T-helper 2 cell (primary cell): Measurements from ENCODE around the gene EEFSEC.

ENCODE experiments used
- DNase-seq, 5 experiments: peaks; one replicate each; pipeline versions ENCODE4 v3.0.0 to v3.0.0-alpha.2; 2012 to 2022

The EEFSEC gene

DNA sequence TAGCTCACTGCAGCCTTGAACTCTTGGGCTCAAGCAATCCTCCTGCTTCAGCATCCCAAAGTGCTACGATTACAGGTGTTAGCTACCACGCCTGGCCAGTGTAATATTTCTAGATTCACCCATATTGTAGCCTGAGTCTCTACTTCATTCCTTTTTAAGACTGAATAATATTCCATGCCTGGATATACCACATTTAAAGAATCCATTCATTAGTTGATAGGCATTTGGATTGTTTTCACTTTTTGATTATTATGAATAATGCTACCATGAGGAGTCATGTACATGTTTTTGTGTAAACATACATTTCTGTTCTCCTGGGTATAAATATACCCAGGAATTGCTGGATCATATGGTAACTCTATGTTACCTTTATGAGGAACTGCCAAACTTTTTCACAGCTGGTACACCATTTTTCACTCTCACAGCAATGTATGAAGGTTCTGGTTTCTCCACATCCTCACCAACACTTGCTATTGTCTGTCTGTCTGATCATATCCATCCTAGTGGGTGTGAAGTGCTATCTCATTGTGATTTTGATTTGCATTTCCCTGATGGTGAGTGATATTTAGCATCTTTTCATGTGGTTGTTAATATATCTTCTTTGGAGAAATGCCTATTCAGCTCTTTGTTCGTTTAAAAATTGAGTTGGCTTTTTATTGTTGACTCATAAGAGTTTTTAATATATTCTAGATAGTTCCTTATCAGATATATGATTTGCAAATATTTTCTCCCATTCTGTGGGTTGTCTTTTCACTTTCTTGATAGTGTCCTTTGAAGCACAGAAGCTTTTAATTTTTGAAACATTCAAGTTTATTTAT, 32.6 kb downstream of the EEFSEC start:
- DNase-seq, result peak in 1 of 5 experiments; percentile 62

DNA sequence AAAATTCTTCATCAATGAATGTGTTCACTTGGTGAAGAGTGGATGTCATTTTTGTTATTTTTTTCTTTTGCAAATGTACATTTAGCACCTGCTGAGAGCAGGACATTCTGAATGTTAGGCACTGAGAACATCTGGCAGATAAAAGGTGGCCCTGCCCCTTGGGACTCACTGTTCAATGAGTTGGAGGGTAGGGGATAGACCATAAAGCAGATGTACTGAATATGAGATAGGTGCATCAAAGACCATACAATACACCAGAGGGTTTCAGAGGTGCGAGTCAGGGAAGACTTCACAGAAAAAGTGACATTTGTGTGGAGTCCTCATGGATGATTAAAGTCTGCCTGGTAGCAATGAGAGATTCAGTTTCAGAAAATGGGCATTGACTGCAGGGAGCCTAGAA, 34.2 kb downstream of the EEFSEC start:
- no peak for DNase-seq

DNA sequence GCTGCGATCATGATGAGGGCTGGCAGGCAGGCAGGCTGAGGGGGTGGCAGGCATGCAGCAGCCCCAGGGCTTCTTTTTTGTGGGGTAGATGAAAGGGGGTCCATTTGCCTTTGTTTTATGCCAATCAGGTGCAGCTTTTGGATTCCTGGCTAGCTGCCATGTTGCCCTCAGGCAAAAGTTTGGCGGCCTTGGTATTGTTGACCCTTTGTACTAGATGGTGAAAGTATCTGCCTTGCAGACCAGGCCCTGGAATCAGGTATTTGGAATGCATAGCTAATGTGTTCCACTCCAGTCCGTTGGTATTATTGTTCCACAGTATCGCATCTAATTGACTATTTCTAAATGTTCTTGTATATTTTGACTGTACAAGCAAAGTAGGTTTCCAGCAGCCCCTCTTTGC, 35.0 kb downstream of the EEFSEC start:
- DNase-seq, result no peak

DNA sequence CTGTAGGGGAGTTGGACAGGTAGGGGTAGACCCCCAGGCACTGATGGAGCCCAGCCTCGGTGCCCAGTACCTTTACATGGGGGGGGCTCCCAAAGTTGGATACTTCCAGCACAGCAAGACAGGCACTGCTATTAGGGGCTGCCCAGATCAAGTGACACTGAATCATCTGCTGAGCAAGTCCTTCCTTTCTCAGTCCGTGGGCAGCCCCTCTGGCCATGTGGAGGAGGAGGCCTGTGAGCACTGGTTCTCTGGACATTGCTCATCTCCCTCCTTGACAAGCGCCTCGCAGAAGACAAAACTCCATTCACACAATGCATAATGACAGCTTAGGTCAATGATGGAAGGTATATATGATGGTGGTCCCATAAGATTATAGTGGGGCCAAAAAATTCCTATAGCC, 35.7 kb downstream of the EEFSEC start:
- no peak for DNase-seq

DNA sequence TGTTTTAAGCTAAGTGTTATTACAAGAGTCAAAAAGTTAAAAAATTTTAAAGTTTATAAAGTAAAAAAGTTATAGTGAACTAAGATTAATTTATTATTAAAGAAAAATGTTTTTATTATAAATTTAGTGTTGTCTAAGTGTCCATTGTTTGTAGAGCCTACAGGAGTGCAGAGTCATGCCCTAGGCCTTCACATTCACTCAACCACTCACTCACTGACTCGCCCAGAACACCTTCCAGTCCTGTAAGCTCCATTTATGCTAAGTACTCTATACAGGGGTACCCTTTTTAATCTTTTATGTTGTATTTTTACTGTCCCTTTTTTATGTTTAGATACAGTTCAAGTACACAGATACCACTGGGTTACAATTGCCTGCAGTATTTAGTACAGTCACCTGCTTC, 37.2 kb downstream of the EEFSEC start:
- DNase-seq, result no peak

DNA sequence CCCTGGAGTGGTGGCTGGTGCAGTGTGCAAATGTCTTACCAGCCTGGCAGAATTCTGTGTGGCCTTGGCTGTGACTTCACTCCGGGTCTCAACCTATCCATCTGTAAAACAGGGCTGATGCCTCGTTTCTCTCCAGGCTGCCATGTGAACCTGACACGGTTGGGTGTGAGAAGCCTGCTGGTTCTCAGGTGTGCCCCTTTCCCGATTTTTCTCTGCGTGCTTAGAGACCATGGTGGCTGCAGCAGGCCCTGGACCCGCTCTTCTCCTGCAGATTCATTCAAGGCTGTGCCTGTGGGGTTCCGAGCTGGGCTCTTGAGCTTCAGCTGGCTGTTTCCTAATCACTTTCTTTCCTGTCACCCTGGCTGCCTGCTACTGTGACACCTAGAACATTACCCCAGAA, 38.9 kb downstream of the EEFSEC start:
- DNase-seq, result no peak

DNA sequence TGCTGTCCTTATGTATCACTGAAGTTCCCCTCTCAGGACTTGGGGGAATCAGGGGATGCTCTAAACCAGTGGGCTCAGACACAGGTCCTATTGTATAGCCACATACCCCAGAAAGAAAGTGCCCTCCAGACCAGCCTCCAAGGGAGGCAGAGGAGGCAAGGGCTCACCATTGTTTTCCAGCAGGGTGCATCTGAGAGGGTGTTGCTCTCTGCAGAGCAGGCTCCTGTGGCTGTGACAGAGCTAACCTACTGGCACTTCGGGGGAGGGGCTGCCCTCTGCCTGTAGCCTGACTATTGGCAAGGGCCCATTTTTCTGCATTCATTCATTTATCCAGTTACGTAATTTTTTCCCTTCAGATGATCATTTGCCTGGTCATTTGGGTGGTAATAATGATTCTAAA, 39.9 kb downstream of the EEFSEC start:
- DNase-seq, result peak in 1 of 5 experiments; percentile 20

DNA sequence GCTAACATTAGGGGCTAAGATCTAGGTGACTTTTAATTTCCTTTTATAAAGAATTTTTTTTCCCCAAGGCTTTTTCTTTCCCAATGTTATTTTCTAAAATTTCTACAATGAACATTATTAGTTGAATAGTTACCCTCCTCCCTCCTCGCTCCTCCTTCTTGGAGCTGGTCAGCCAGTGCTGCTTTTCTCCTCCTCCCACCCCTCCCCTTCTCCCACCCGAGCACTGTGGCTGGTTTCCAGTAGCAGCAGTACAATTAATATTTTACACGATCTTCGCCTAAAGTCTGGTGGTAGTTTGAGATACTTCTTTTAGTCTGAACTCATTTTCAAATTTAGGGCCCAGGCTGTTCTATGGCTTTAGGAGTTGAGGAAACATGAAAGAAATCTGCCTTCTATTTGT, 41.6 kb downstream of the EEFSEC start:
- no peak for DNase-seq

DNA sequence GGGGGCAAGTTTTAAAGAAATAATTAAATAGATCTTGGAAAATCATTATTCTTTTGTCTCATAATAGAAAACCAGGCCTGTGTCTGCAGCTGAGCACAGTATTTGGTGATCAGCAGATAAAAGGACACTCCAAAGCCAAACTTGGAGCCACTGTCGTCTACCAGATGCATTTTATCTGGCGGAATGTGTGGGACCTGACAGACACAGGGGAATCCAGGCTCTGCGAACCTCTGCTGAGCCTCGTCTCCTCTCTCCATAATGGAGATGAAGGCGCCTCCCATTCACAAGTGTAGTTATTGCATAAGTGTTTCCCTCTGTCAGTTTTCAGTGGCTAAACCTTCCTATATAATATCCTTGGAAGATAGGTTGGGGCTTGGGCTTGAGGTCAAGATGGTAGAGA, 42.1 kb downstream of the EEFSEC start:
- no peak for DNase-seq

DNA sequence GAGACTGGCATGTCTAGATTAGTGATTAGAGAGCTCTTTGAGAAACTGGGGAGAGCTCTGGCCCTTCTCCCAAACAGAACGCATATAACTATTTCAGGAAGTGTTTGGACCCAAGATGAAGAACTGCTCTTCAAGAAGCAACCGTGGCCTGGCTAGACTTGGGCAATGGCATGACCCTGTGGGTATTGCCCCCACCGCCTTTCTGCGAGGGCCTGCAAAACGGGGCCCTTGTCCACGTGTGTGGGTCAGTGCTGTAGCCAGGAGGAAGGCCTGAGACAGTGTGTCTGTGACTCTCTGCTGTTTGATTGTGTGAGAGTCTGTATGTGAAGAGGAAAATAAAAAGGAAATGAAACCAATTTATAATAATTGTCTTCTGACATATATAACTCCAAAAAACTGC, 42.5 kb downstream of the EEFSEC start:
- no peak for DNase-seq

DNA sequence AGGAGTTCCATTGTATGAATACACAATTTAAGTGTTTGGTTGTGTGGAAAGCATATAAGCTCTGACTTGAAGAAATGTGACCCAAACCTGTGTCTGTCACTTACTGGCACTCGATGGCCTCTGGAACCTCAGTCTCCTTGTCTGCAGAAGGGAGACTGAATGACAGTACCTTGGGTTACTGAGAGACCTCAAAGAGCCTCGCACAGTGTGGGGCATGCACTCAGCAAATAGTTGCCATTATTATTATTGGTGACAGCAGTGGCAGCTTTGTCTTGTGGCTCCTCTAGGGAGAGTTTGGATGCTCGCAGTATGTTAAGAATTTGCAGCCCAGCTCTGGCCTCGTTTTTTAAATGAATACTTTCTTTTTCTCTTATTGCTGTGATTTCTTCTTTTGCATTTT, 43.4 kb downstream of the EEFSEC start:
- DNase-seq, result no peak

DNA sequence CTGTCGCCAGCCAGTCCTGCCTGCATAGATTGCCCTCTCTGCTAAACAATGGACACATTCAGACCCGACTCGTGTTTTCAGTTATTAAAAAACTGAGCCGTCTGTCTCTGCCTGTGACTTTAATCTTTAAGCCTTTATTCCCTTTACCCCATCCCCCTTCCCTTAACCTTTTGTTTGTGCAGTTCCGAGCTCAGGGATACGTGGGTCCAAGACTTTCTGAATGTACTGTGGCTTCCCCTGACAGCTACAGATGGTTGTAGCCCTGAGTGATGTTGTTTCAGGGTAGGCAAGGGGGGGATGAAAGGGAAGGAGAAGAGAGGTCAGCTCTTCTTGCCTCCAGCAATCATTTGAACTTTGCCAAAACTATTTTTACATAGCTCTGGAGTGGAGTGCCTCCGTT, 44.6 kb downstream of the EEFSEC start:
- no peak for DNase-seq

DNA sequence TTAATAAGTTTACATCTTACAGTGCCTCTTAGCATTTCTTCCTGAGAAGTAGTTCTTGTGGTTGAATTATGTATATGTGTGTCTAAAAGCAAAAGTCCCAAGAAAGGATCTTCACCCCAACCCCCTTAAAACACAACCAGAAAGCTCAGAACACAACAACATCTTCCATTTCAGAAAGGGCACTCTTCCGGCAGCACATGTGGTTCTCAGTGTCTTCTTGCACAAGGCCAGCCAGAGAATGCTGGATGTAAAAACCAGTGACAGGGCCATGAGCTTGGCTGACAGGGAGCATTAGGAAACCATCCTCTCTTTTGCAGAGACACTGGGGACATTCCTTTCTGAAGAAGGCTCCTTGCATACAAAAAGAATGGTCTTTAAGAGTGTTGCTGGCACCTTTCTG, 45.0 kb downstream of the EEFSEC start:
- DNase-seq, result peak in 1 of 5 experiments; percentile 87

DNA sequence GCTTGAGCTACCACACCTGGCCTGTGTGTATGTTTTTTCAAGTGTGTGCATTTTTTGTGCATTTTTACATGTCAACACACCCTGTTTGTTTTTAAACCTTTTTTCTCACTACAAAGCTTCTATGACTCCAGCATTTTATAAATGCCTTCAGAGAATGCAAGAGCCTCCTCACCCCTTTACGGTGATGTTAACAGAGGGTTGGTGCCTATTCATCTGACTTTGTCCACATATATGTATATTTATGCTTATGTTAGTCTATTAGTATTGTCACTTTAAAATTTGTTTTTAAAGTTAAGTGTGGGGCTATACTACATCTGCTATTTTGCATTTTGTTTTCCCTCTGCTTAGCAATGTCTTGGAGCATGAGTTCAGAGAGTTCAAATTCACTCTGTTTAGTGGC, 45.8 kb downstream of the EEFSEC start:
- no peak for DNase-seq

DNA sequence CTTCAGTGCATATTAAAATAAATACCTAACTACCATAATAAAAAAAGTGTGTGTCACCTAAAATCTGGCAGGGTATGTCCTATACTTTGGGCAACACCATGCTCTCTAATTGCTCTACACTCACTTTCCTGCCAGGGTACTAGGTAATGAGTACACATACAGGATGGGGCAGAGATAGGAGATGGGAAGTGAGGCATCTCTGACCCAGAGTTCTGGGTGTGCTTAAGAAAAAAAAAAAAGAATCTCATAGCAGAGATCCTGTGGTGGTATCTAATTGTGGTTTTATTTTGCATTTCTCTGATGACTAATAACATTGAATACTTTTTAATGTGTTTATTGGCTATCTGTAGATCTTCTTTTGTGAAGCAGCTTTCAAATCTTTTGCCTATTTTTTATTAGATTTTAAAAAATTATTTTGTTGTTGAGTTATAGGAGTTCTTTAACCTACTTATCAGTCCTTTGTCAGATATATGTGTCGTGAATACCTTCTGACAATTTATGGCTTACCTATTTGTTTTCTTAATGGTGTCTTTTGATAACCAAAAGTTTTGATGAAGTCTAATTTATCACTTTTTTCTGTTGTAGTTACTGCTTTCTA, 48.0 kb downstream of the EEFSEC start:
- DNase-seq, result no peak

DNA sequence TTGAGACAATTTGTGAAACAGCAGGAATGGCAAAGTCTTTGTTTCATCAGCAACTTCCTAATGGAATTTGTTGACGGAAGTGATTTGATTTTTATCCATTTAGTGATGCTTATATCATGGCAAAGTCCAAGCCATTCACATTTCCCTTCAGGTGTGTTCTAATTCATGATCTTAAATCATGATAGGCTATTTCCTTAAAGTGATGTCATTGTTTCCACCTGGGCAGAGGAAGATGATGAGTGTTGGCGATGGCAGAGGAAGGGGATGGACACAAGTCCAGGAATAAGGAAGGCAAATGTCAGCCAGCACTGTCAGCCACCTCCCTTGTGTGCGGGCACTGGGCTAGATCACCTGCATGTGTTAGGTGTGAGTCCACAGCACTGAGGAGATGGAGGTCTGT, 49.9 kb downstream of the EEFSEC start:
- no peak for DNase-seq

DNA sequence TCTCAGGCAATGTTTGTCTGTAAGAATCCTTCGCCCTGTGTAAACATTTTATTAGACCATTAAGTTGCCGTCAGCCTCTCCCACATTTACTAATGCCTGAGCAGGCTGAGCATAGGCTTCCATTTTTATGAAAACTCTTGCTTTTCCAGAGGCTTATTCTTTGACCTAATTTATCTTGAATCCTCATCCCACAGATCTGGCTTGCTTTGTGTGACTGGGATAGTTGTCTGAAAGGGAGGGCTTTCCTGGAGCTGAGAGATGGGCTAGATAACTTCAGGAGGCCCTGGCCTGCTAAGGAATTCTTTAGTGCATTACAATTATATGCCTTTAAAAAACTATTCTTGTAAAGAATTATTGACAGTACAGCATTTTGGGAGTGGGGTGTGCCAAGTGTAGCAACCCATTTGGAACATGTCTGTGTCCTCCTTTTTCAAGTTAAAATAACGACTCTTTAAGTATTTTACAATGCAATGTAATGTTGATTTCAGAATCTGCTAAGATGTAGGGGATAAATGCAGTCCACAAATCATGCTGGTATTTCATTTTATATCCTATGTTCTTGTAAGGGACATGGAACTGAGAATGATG, 52.4 kb downstream of the EEFSEC start:
- DNase-seq, result no peak

DNA sequence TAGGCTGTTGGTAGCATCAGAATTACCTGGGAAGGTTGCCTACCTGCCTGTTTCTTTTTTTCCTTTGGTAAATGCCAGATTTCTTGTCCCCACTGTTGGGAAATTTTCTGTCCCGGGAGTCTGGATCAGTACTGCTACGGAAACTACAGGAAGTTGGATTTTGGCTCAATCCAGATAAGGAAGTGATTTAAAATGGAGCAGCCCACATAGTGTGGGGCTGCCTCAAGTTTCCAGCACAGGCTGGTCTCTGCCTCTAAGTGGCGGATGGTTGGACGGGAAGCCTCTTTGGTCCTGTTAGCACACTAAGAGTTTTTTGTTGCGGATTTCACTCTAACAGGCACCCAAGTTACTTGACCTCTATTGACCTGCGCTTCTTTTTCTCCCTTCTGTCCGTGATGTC, 54.7 kb downstream of the EEFSEC start:
- no peak for DNase-seq

DNA sequence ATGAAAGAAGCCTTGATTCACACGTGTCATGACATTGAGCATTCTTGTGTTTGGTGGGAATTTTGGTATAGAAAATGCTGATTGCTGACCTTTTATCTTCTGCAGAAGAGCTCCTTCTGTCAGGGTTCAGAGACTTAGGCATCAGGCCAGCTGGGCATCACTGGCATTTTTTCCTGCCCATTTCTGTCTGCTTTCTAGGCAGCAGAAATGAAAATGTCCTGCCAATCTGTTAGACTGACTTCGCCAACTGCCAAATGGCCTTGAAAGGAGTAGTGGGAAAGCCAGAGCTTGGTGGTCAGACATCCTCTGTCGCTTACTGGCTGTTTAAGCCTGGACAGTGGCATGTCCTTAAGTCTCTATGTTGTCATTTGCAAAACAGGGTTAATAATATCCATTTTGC, 57.4 kb downstream of the EEFSEC start:
- no peak for DNase-seq

DNA sequence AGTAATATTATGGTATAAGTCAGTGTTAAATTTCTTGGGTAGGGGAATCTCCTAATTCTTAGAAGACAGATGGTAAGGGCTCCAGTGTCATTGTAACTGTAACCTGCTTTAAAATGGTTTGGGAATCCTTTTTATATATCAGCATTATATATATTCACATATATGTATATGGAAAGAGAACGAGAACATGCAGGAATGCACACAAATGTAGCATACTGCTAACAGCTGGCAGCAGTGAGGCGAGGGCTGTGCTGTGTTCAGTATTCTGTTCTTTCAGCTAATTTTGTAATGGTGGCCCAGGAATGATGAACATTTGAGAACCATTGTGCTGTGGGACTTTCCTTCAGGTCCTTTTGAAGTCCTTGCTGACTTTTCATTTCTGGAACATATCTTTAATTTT, 60.8 kb downstream of the EEFSEC start:
- no peak for DNase-seq

DNA sequence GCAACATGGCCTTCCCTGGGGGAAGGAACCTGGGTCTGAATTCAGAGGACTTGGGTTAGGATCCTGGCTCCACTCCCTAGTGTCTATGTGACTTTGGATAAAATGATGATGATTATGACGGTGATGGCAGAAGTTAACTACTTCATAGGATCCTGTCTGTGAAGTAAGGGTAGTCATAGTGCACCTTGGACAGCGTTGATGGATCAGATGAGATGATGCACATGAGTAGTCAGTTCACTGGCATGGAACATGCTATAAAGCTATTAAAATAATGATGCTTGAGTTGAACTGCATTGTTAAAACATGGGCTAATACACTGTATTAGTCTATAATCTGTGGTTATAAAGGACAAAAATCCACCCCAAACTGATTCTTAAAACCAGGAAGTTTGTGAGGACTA, 62.0 kb downstream of the EEFSEC start:
- no peak for DNase-seq

DNA sequence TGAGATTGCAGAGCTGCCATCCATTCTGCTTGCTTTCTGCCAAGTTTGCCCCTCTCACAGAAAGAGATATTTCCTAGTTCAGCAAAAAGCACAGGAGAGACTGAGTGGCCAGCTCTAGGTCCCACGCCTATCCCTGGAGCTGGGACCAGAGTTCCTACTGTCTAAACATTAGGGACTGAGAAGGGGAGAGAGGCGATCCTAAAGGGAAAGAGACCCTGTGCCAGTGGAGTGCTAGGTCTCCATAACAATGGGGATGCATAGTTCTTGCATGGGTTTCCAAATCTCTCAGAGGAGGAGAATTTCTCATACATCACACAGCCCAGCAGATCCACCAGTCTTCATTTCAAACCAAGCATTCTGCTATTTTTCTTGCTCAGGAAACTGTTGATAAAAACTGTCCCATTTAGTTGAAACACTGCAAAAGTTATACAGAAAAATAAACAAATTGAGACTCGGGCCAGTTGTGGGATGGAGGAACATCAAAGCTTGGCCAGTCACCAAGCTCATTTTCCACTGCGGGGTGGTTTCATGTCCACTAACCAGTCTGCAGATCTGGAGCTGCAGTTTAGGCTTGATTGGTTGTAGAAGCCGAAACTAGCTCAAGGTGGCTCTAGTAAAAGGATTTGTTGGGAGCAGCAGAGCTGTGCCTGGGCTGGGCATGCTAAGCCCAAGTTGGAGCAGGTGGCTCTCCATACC, 62.7 kb downstream of the EEFSEC start:
- no peak for DNase-seq

DNA sequence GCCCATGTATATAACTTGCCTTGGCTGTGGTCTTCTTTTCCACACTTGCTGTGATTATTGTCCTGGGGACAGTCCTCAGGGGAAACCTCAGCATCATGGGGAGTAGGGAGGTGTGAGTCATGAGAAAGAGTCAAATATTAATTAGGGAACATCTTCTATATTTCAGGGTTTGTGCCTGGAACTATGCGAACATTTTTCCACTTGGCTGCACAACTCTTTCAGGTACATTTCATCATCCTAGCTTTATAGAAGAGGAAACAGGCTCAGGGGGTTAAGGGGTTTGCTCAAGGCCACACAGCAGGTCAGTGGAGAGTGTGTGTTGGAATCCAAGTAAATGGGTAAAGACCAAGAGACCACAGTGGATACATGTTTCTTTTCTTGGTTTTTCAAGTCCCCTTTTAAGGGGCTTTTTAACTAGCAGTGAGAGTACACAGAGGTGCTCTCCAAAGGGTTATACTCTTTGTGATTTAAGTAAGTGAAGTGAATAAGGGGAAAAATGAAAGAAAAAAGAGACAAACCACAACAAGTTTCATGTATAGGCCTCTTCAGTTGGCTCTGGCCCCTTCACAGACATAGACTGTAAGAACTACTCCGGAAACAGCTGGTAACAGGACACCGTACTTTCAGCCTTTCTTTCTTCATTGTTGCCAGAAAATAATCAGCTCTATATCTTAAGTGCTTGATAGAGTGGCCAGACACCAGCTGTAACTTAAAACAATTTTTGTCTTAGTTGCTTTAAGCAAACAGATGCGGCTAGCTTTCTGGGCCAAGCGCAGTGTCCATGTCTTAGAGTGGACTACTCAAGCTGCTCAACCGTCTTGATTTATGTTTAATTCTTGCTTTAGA, 64.6 kb downstream of the EEFSEC start:
- peak in 1 of 5 experiments; percentile 45 for DNase-seq
